Stimulated activated CD8-positive, alpha-beta memory T cell treated with anti-CD3 and anti-CD28 coated beads, Interleukin-12 subunit alpha, Interleukin-12 subunit beta, amount 100 ng/mL, for 24 hours (primary cell): ENCODE data around the gene ZNF672.

Experiments used
- DNase-seq: peaks from one replicate; pipeline ENCODE4 v3.0.0-alpha.2; 2020; ENCODE audit errors: extremely low read depth

The ZNF672 gene

DNA sequence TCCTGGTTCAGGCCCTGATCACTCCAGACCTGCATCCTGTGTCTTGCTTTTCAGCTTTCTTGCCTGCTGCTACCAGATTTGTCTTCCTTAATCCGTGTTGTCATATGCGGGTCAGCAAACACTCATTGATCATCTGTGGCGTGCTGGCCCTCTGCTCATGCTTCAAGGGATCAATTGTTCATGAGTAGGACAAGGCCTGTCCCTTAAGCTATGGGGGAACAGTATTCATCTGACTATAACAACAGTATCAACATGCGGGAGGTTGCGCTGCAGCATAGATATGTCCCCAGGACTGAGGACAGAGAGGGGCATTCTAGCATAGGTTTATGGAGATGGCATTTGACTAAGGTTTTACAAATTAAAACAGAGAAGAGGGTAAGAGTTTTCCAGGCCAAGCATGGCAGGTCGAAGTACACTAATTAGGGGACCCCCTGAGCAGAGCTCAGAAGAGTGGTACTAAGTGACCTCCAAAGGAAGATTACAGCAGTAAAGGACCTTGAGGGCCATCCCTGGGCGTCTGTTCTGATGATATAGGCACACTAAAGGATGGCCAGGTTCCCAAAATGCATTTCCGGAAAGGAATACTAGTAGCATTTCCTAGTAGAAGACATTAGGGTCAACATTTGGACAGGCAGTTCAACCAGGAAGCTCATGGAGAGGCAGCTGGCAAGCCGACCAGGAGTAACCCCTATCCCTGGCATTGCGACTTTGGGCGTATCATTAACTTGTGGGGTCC lies 811 bp upstream of the ZNF672 start:
- DNase-seq = no peak

DNA sequence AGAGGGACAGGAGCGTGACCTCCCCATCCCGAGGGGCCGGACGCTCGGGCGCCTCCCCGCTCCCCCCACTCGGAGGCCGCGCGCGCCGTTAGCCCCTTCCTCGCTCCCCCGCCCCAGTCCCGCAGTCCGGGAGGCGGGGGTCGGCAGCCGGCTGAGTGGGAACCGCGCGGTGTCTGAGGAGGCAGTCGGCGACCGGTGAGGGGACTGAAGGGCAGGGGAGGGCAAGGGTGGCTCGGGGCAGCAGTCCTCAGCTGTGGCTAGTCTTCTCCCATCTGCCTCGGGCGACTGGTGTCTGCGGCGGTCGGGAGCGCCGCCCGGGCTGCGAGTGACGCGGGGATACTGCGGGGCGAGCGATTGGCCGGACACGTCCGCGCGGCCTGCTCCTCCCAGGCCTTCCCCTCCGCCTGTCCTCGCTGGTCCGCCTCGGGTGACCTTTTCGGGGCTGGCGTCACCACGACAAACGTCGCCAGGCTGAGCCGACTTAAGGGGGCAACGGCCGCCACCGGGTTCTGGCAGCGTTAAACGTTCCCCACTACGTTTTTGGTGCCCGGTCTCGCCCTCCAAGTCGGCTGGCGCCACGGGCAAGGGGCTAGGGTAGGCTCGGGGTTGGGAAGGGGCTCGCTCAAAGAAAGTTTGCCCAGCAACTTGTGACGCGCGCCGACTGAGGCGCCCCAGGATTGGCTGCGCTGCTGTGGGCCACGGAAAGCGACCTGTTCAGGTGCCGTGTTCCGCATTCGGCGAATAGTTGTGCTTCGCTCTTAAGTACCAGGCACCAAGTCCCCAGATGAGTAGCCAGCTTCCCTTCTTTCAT lies 538 bp downstream of the ZNF672 start:
- peak; percentile 59 for DNase-seq

DNA sequence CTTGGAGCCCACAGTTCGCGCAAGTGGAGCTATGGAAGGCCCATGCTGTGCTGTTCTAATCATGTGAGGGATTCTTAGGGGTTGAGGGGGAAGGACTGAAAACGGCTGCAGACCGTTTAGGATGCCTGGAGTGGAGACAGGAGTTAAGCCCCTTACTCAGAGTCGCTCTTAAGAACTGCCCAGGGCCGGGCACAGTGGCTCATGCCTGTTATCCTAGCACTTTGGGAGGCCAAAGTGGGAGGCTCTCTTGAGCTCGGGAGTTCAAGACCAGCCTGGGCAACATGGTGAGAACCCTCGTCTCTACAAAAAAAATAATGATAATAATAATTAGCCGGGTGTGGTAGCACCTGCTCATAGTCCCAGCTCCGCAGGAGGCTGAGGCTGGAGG lies 1.1 kb downstream of the ZNF672 start:
- no peak for DNase-seq

DNA sequence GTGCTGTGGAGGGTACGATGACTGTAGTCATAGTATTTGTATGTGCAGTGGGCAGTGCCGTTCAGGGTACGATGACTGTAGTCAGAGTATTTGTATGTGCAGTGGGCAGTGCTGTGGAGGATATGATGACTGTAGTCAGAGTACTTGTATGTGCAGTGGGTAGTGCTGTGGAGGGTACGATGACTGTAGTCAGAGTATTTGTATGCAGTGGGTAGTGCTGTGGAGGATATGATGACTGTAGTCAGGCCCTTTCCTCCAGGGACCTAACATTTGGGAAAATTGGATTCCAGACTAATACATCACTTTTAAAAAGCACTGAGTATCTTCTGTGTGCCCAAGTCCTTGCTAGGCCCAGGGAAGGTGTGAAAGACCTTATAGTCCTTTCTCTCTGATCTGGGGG lies 2.9 kb downstream of the ZNF672 start:
- no peak for DNase-seq

DNA sequence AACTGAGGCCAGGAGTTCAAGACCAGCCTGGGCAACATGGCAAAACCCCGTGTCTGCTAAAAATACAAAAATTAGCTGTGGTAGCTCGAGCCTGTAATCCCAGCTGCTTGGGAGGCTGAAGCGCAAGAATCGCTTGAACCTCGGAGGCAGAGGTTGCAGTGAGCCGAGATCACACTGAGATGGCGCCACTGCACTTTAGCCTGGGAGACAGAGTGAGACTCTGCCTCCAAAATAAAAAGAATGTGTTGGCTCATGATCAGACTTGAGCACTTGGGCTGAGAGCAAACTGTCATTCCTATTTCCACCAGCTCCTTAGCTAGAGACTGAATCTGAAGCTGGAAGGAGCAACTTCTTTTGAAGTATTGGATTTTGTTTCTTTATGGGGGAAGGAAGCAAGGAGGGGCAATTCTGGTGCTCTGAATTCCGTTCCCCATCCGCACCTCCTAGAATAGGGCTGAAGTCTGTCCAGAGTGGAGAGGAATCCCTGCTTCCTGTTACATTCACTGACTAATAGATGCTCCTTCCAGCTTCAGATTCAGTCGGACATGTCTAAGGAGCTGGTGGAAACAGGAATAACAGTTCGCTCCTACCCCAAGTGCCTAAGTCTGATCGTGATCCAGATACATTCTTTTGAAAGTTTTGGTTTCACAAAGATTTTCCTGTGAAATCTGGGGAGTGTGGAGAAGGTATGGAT lies 3.8 kb downstream of the ZNF672 start:
- no peak for DNase-seq

DNA sequence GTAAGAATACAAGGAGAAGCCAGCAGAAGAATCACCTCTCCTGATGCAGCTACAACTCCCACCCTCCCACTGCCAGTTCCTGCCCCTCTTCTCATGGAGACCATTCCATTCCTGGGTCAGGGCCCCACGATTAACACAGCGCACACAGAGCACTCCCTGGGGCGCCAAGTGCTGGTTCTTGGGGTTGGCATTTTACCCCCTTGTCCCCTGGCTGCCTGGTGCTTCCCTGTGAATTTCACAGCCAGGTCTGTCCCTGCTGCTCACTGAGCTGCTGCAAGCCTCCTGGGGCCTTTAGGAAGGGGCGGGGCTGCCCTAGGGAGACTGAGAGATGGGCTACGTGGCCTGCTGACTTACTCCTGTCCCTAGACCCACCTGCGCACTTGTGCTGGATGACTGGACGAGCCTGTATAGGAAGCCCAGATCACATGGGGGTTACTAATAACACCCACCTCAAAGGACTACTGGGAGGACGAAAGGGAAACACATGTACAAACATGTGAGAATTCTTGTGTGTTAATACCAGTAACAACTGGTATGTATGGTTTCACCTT lies 4.8 kb downstream of the ZNF672 start:
- DNase-seq = no peak

DNA sequence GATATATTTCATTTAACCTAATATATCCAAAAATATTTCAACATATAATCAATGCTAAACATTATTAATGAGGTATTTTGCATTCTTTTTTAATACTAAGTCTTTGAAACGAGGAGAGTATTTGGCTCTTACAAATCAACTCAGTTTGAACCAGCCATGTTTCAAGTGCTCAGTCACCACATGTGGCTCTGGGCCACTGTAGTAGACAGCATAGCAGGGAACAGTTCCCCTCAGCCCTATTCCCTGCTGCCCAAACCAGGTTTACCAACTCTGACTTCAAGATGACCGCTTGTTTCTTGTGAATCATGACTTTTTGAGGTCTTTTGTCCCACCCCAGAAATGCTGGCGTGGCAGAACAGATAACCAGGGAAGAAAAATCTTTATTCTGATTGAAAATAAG lies 5.7 kb downstream of the ZNF672 start:
- DNase-seq = no peak

DNA sequence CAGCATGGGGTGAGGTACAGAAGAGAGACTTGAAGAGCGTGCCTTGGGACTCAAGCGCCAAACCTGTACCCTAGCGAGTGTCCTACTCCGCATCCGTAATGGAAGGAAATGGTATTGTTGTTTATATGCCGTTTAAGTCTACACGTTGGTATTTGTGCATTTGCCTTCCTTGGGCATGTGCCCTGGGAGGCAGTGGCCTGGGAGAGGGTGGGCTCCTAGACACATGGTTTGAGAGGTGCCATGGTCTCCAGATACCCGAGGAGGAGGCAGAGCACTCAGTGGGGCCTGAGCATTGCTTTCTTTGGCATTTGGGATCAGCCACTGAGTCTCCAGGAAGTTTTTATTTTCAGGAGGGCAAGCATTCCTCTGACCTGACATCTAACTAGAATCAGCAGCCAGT lies 6.5 kb downstream of the ZNF672 start:
- no peak for DNase-seq

DNA sequence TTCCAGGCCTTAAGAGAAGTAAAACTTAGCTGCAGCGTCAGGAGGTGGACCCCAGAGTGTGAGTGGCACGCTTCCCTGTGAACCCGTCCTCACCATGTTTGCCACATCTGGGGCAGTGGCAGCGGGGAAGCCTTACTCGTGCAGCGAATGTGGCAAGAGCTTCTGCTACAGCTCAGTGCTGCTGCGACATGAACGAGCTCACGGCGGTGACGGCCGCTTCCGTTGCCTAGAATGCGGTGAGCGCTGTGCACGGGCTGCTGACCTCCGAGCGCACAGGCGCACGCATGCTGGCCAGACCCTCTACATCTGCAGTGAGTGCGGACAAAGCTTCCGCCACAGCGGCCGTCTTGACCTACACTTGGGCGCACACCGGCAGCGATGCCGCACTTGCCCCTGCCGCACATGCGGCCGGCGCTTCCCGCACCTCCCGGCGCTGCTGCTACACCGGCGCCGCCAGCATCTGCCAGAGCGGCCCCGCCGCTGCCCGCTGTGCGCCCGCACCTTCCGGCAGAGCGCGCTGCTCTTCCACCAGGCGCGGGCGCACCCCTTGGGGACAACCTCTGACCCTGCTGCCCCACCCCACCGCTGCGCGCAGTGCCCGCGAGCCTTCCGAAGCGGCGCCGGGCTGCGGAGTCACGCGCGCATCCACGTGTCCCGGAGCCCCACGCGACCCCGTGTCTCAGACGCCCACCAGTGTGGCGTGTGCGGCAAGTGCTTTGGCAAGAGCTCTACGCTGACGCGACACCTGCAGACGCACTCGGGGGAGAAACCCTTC lies 9.3 kb downstream of the ZNF672 start:
- DNase-seq = no peak

DNA sequence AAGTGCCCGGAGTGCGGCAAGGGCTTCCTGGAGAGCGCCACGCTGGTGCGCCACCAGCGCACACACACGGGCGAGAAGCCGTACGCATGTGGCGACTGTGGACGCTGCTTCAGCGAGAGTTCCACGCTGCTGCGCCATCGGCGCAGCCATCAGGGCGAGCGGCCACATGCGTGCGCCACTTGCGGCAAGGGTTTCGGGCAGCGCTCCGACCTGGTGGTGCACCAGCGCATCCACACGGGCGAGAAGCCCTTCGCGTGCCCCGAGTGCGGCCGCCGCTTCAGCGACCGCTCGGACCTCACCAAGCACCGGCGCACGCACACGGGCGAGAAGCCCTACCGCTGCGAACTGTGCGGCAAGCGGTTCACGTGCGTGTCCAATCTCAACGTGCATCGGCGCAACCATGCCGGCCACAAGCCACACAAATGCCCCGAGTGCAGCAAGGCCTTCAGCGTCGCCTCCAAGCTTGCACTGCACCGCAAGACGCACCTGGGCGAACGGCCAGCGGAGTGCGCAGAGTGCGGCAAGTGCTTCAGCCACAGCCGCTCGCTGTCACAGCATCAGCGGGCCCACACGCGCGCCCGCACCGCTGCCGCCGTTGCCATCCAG lies 10.0 kb downstream of the ZNF672 start:
- no peak for DNase-seq

DNA sequence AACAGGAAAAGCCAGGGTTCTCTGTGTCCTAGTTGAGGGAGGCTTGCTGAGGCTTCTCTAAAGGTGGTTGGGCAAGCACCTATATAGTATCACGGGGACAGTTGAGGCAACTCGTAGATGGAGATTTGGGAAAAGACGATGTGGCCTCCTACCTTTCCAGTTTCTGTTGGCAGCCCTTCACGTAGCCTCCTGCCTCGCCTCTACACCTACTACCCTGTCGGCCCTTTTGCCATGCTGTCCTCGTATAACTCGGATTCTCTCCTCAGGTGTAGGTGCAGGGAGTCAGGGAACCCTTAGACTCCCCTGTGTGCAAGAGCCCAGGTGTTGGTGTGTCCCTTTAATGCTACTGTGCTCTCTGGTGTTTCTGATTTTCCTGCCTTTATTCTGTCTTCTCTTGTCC lies 10.6 kb downstream of the ZNF672 start:
- no peak for DNase-seq

DNA sequence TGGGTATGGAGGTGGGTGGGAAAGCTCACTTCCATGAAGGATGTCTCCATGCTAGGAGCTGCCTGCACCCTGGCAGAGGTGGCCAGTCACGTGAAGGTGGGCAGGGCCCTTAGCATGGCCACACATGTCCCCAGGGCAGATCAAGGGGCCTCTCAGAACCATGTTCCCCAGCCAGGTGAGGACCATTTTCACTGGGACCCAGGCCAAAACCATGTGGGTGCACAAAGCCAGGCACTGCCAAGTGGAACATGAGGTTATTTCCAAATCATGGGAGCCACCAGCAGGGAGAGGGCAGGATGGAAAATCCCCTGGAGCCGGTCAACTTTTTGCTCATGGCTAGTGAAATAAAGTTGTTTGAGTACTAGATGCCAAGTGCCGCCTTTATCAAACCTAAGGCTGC lies 11.1 kb downstream of the ZNF672 start:
- no peak for DNase-seq

DNA sequence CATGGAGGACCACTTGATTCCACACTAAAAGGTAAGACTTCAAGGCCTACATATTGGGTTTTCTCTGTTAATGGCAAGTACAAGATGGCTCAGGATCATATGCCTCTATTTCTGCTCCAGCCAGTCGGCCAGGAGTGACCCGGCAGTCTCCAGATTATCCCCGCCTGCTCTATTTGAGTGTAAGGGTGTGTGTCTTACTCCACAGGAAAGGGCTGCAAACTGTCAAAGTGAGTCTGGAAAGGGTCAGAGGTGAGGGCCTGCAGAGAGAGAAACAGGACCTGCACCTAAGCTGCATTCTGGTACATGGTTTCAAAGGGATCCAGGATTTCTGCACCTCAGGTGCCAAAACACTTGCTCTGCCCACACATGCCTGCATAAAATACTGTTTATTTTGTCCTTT lies 11.6 kb downstream of the ZNF672 start:
- DNase-seq = no peak

DNA sequence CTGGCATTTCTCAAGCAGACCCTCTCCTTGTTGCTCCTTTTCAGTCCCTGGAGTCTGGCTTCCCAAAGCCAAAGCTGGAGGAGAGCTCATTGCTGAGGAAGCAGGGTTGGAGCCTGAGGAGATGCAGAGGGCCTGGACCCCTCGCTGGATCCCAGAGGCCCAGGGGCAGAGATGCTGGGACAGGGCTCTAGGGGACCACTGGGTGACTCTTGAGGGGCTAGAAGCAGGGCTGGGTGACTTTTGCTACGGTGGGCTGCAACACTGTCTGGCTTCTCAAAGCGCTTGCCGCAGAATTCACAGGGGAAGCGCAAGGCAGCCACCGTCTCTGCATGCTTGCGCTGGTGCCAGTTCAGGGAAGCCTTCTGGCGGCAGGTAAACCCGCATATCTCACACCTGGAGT lies 12.1 kb downstream of the ZNF672 start:
- DNase-seq = no peak

DNA sequence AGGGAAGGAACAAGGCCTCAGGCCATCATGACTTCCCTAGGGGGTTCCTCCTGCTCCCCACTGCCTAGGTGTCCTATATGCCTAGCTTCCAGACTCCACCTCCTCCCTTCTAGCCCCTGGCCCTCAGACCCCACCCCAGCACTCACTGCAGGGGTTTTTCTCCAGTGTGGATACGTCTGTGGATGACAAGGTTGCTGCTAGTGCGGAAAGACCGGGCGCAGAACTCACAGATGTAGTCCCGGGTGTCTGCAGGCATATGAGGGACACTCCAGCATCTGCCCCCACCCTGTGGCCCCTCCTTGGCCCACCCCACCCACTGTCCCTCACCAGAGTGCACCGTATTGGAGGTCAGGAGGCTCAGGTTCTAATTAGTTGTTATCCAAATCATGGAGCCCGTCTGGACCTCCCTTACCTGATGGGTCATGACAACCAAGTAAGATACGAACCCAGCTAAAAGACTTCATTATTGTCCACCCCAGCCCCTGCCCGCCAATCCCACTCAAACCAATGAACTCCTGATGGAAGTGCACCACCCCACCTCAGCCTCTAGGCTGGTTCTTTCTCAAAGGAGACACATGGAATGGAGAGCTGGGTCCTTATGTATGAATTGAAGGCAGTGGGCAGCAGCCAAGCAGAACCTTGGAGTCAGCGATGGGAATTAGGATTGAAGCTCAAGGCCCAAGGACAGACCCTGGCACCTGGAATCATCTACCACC lies 12.7 kb downstream of the ZNF672 start:
- DNase-seq = no peak

DNA sequence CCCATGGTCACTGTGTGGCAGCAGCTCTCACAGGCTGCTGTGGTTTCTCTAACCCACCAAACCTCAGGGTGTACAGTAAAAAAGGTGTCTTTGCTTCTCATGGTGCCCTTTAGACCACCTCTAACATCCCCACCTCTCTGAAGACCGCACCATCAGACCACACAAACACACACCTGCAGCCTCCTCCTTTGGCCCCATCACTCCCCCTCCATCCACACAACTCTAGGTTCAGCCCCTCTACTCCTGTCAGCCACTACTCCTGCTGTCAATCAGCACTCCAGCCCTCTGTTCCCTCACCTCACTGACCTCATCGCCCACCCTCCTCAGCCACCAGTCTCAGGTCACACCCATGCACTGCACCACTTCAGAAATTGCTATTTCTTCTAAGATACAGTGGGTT lies 13.4 kb downstream of the ZNF672 start:
- no peak for DNase-seq

DNA sequence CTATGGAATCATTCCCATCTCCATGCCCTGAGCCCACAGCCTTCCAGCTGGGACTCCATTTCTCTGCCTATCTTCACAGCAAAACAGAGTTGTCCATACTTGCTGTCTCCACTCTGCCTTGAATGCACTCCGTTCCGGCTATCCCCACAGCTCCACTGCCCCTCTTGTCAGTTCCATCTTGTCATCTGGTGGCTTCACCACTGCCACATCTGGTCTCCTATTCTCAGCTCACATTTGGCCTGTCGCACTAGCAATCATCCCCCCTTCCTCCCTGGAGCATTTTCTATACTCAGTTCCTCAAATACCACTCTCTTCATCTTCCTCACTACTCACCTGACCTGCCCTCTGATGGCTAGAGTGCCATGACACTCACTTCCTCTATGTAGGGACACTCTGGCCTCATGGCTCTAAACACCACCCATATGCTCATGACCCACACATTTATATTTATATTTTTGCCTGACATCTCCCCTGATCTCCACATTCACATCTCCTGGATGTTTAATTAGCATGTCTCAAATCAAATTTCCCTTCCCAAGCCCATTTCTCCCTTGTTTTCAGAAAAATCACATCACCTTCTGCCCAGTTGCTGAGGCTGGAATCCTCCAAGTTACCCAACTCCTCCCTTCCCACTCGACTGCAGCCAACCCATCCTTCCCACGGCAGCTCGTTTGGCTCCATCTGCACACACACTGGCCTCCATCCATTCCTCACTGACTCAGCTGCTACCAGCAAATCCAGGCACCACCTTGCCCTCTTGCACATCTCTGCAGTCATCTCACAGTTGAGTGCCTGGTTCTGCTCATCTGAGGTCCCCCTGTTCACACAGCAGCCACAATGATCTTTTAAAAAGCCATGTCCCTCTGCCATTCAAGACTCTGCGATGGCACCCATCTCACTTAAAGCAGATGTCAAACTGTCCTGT lies 14.7 kb downstream of the ZNF672 start:
- DNase-seq = no peak

DNA sequence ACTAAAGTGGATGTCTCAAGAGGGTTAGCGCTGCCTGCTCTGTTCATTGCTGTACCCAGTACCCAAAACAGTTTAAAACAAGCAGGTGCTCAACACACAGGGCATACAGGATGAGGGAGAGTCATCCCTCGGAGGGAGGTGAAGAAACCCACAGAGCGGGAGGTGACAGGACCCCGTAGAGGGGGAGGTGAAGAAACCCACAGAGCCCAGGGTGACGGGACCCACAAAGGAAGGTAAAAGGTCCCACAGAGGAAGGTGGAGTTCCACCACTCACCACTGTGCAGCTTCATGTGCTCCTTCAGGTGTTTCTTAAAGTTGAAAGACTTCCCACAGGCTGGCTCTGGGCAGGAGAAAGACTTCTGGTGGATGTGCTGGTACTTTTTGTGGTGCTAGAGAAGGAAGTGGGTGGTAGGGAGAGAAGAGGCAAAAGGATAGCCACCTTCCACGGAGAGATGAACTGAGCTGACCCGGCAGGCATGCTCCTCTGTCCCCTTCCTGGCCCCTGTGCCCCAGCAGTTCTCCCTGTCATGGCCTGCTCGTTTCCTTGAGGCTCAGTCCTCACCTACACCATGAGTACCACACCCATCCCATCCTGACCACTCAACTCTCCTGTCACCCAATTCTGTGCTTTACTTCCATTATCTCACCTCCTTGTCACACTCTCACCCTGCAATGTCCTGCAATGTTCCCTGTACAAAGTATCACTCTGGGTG lies 15.8 kb downstream of the ZNF672 start:
- no peak for DNase-seq

DNA sequence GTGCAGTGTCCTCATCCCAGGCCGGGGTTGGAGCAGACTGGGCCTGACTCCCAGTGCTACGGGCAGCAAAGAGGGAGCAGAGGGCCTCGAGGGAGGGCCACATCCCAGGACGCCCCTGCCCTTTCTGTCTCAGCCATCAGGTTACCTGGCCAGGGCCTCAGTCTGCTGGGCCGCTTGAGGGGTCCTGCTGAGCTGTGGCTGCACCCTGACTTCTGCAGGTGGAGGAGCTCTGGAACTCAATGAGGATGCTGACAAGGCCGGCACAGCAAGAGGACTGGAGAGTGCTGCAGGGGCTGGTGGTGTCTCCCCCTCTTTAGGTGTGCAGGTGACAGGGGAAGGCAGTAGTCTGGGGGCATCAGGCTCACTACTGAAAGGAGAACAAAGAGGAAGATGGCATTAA lies 17.6 kb downstream of the ZNF672 start:
- no peak for DNase-seq
